Right ventricle myocardium superior (tissue), 1 donor: ENCODE data around the gene PCBP3. TPM values are rescaled to one million over a fixed set of nuclear protein-coding genes. Genes with fewer than 3 reads are reported as not detected.
"Not testable (repeated sequence)": the region's sequence is repeated elsewhere in the genome, so short reads cannot be mapped to it uniquely, and the experiment has no call there.

Source experiments
- ATAC-seq: fragments of 200-7000 bp; cut with Tn5 transposase; one replicate; pipeline ENCODE4 v1.9.1; 2020; ENCODE audit warnings: mild to moderate bottlenecking; ENCODE audit not compliant: poor library complexity
- DNase-seq: peaks from one replicate; pipeline ENCODE4 v3.0.0-alpha.2; 2020
- intact Hi-C: fragments of 100-400 bp; cut with DNase I; formaldehyde crosslinking; loops from one replicate; pipeline ENCODE4 v1.11.2; 2022
- total RNA-seq: library from RNA; stranded (reverse); fragmentation: NEBNext Ultra II Directional; extraction: Animal tissue kit (Norgen Biotek cat#: 25700); gene quantifications from one replicate; pipeline ENCODE4 v1.2.1, GENCODE V29; 2021
- donor health status: DM: no; HTN: yes; CAD: no; lungs with severe emphysema.

Gene PCBP3
- total RNA-seq, 1 donor from 2014 or later: 2.0 TPM

- ATAC-seq (no peak), DNase-seq (peak; percentile 33)
- intact Hi-C loops: no loop called here
Observed at GRCh38 chr21:45959779-45960390, 316.4 kb downstream of the PCBP3 start.

- ATAC-seq, DNase-seq, intact Hi-C loops: not testable (repeated sequence)
Observed at GRCh38 chr21:45961408-45961807, 317.9 kb downstream of the PCBP3 start.

GRCh38 chr21:45962531-45963231 is 319.2 kb downstream of the PCBP3 start:
- DNase-seq (peak; percentile 59), ATAC-seq (peak; percentile 19)
- intact Hi-C loops: no loop called here

GRCh38 chr21:45963232-45963570 is 319.7 kb downstream of the PCBP3 start:
- peak; percentile 30 for ATAC-seq
- no peak for DNase-seq
- intact Hi-C loops: no loop called here

GRCh38 chr21:45964649-45965048 is 321.1 kb downstream of the PCBP3 start:
- ATAC-seq: no peak
- no peak for DNase-seq
- intact Hi-C loops: no loop called here

GRCh38 chr21:45965084-45965809 is 321.7 kb downstream of the PCBP3 start:
- ATAC-seq (no peak), DNase-seq (no peak)
- intact Hi-C loops: no loop called here

GRCh38 chr21:45966791-45967394 is 323.4 kb downstream of the PCBP3 start:
- no peak for DNase-seq
- intact Hi-C loops: no loop called here
- no peak for ATAC-seq

- DNase-seq (peak; percentile 36), ATAC-seq (no peak)
- intact Hi-C loops: no loop called here
Observed at GRCh38 chr21:45969921-45970673, 326.6 kb downstream of the PCBP3 start.

GRCh38 chr21:45970674-45971615 is 327.4 kb downstream of the PCBP3 start:
- peak; percentile 62 for ATAC-seq
- peak; percentile 84 for DNase-seq
- intact Hi-C loops: no loop called here

- peak; percentile 88 for DNase-seq
- ATAC-seq: peak; percentile 35
- intact Hi-C loops: loop anchor here (2.0 kb wide), 1 partner anchor 129 kb away; no protein-coding TSS in a partner anchor
Observed at GRCh38 chr21:45971616-45972352, 328.3 kb downstream of the PCBP3 start.

GRCh38 chr21:45972353-45972715 is 328.8 kb downstream of the PCBP3 start:
- DNase-seq (peak; percentile 64), ATAC-seq (peak; percentile 1)
- intact Hi-C loops: loop anchor here (2.0 kb wide), 1 partner anchor 128 kb away; no protein-coding TSS in a partner anchor

- ATAC-seq (peak; percentile 54), DNase-seq (peak; percentile 91)
- intact Hi-C loops: loop anchor here (2.0 kb wide), 1 partner anchor 128 kb away; no protein-coding TSS in a partner anchor
Observed at GRCh38 chr21:45972716-45973474, 329.4 kb downstream of the PCBP3 start.

- DNase-seq (peak; percentile 92), ATAC-seq (peak; percentile 60)
- intact Hi-C loops: loop anchor here (2.0 kb wide), 1 partner anchor 127 kb away; no protein-coding TSS in a partner anchor
Observed at GRCh38 chr21:45973475-45974072, 330.0 kb downstream of the PCBP3 start.

- intact Hi-C loops: no loop called here
- peak; percentile 76 for DNase-seq
- ATAC-seq: peak; percentile 14
Observed at GRCh38 chr21:45974073-45975019, 330.8 kb downstream of the PCBP3 start.
